WTC11 (cell line): Measurements from ENCODE around the gene LMOD3. TPM values are rescaled to one million over a fixed set of nuclear protein-coding genes. Genes with fewer than 3 reads are reported as not detected.

Experiments used
- ATAC-seq: fragments of 200-7000 bp; cut with Tn5 transposase; 2 replicates; pipeline ENCODE4 v1.10.0; 2021; ENCODE audit warnings: mild to moderate bottlenecking, moderate library complexity
- CTCF ChIA-PET: fragments of 300-600 bp; sonication (Branson Sonifier 250); formaldehyde crosslinking; loops from one replicate; lab custom pipeline; 2021; ENCODE audit warnings: antibody characterized with exemption; lab: Charles Lee
- POLR2A ChIA-PET: fragments of 350-600 bp; sonication (Branson Sonifier 250); formaldehyde crosslinking; loops from one replicate; lab custom pipeline; 2021; ENCODE audit warnings: antibody characterized with exemption; lab: Charles Lee
- DNase-seq: peaks from one replicate; pipeline ENCODE4 v3.0.0; 2021; ENCODE audit warnings: low spot score
- H3K27ac Mint-ChIP-seq: 2 replicates; pipeline ENCODE4 v1.8.0; 2021; ENCODE audit warnings: mixed read lengths
- H3K27me3 Mint-ChIP-seq: 2 replicates; pipeline ENCODE4 v1.8.0; 2021; ENCODE audit warnings: low read depth, mild to moderate bottlenecking, moderate library complexity, mixed read lengths
- H3K36me3 Mint-ChIP-seq: 2 replicates; pipeline ENCODE4 v1.8.0; 2021; ENCODE audit warnings: mixed read lengths
- H3K4me1 Mint-ChIP-seq: 2 replicates; pipeline ENCODE4 v1.8.0; 2022; ENCODE audit warnings: mixed read lengths
- H3K4me3 Mint-ChIP-seq: 2 replicates; pipeline ENCODE4 v1.8.0; 2021; ENCODE audit warnings: mild to moderate bottlenecking, moderate library complexity, mixed read lengths
- H3K9me3 Mint-ChIP-seq: 2 replicates; pipeline ENCODE4 v1.8.0; 2021; ENCODE audit warnings: mixed read lengths
- ATF2 ChIP-seq: sonication (generic); formaldehyde crosslinking; IDR thresholded peaks from 2 replicates; pipeline ENCODE4 v1.8.1; 2022; ENCODE audit warnings: low read depth, missing genetic modification reagents, borderline replicate concordance
- CREM ChIP-seq: sonication (generic); formaldehyde crosslinking; IDR thresholded peaks from 2 replicates; pipeline ENCODE4 v1.8.1; 2022; ENCODE audit warnings: mild to moderate bottlenecking, missing genetic modification reagents, moderate library complexity
- E2F5 ChIP-seq: sonication (generic); formaldehyde crosslinking; IDR thresholded peaks from 2 replicates; pipeline ENCODE4 v1.8.1; 2022; ENCODE audit warnings: mild to moderate bottlenecking, moderate library complexity, missing genetic modification reagents
- GABPB1 ChIP-seq: sonication (generic); formaldehyde crosslinking; IDR thresholded peaks from 2 replicates; pipeline ENCODE4 v1.8.1; 2023; ENCODE audit warnings: mild to moderate bottlenecking, missing genetic modification reagents
- KAT7 ChIP-seq: sonication (generic); formaldehyde crosslinking; IDR thresholded peaks from 2 replicates; pipeline ENCODE4 v1.8.1; 2023; ENCODE audit warnings: missing genetic modification reagents, mild to moderate bottlenecking, borderline replicate concordance
- PRRX2 ChIP-seq: fragments of 250-450 bp; sonication (Bioruptor Pico); IDR thresholded peaks from 2 replicates; pipeline ENCODE4 v1.8.0; 2021; ENCODE audit warnings: mild to moderate bottlenecking
- SMAD4 ChIP-seq: sonication (generic); formaldehyde crosslinking; IDR thresholded peaks from 2 replicates; pipeline ENCODE4 v1.8.0; 2022; ENCODE audit warnings: mild to moderate bottlenecking, missing genetic modification reagents
- TCF7 ChIP-seq: sonication (generic); formaldehyde crosslinking; IDR thresholded peaks from 2 replicates; pipeline ENCODE4 v1.8.0; 2022; ENCODE audit warnings: mild to moderate bottlenecking, low read depth, missing genetic modification reagents, moderate library complexity
- TEAD4 ChIP-seq: sonication (generic); formaldehyde crosslinking; IDR thresholded peaks from 2 replicates; pipeline ENCODE4 v1.8.0; 2022; ENCODE audit warnings: mild to moderate bottlenecking, missing genetic modification reagents
- USF1 ChIP-seq: sonication (generic); formaldehyde crosslinking; IDR thresholded peaks from 2 replicates; pipeline ENCODE4 v1.8.0; 2022; ENCODE audit warnings: mild to moderate bottlenecking, missing genetic modification reagents
- ZNF232 ChIP-seq: sonication (generic); formaldehyde crosslinking; IDR thresholded peaks from 2 replicates; pipeline ENCODE4 v1.8.0; 2022; ENCODE audit warnings: mild to moderate bottlenecking, missing genetic modification reagents
- ZNF263 ChIP-seq: sonication (generic); formaldehyde crosslinking; IDR thresholded peaks from 2 replicates; pipeline ENCODE4 v1.8.1; 2022; ENCODE audit warnings: low read depth, mild to moderate bottlenecking, moderate library complexity, missing genetic modification reagents
- ZNF317 ChIP-seq: sonication (generic); formaldehyde crosslinking; IDR thresholded peaks from 2 replicates; pipeline ENCODE4 v1.8.1; 2023; ENCODE audit warnings: low read depth, mild to moderate bottlenecking, moderate library complexity, missing genetic modification reagents, borderline replicate concordance
- ZNF512 ChIP-seq: sonication (generic); formaldehyde crosslinking; IDR thresholded peaks from 2 replicates; pipeline ENCODE4 v1.8.1; 2022; ENCODE audit warnings: missing genetic modification reagents, borderline replicate concordance
- total RNA-seq: library from RNA; stranded (reverse); gene quantifications from 3 replicates; pipeline ENCODE4 v1.2.3, GENCODE V29; 2021
- TF ChIP-seq, protein P1 (sequence below): sonication (generic); formaldehyde crosslinking; IDR thresholded peaks from 2 replicates; pipeline ENCODE4 v1.8.0; 2022; ENCODE audit warnings: mild to moderate bottlenecking, missing genetic modification reagents
- TF ChIP-seq, protein P2 (sequence below): sonication (generic); formaldehyde crosslinking; IDR thresholded peaks from 2 replicates; pipeline ENCODE4 v1.8.0; 2022; ENCODE audit warnings: mild to moderate bottlenecking, missing genetic modification reagents
- TF ChIP-seq, protein P3 (sequence below): sonication (generic); formaldehyde crosslinking; IDR thresholded peaks from 2 replicates; pipeline ENCODE4 v1.8.0; 2023; ENCODE audit warnings: missing genetic modification reagents

The LMOD3 gene
- total RNA-seq, 1 experiment from 2014 or later = not detected

GRCh38 chr3:69108811-69109210 is 13.6 kb downstream of the LMOD3 start:
- no peaks in the 10 kb centered on the region for H3K9me3 Mint-ChIP-seq
- no peak overlapping the region for H3K27ac Mint-ChIP-seq
- H3K36me3 Mint-ChIP-seq = peaks cover 7% of the 10 kb centered on the region; the same call in 1 of the 2 replicates
- ChIA-PET CTCF (interaction anchor here (0.7 to 0.9 kb wide), 2 partner anchors 12 to 54 kb away, joined by 3 to 6 read pairs; no protein-coding TSS in a partner anchor), POLR2A (no interaction called here)
- H3K27me3 Mint-ChIP-seq = no peaks in the 10 kb centered on the region
- DNase-seq (no peak), ATAC-seq (no peak)
- no peak overlapping the region for H3K4me3 Mint-ChIP-seq
- peaks cover 6% of the 10 kb centered on the region for H3K4me1 Mint-ChIP-seq
- TF ChIP-seq, protein P1, sequence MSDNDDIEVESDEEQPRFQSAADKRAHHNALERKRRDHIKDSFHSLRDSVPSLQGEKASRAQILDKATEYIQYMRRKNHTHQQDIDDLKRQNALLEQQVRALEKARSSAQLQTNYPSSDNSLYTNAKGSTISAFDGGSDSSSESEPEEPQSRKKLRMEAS = no peak
- TF ChIP-seq ZNF232 (CRISPR knock-in tag) (no peak), GABPB1 (no peak), TCF7 (no peak), ZNF263 (CRISPR knock-in tag) (no peak), TEAD4 (CRISPR knock-in tag) (no peak), ZNF317 (CRISPR knock-in tag) (no peak), E2F5 (CRISPR knock-in tag) (no peak)

- Mint-ChIP-seq H3K27me3 (no peaks in the 10 kb centered on the region), H3K4me1 (peaks cover 6% of the 10 kb centered on the region)
- TF ChIP-seq KAT7 = no peak
- TF ChIP-seq USF1 (CRISPR knock-in tag) = no peak
- TF ChIP-seq CREM (CRISPR knock-in tag) = no peak
- TF ChIP-seq ZNF512 = no peak
- TF ChIP-seq ATF2 (CRISPR knock-in tag) = no peak
- TF ChIP-seq, protein P2, sequence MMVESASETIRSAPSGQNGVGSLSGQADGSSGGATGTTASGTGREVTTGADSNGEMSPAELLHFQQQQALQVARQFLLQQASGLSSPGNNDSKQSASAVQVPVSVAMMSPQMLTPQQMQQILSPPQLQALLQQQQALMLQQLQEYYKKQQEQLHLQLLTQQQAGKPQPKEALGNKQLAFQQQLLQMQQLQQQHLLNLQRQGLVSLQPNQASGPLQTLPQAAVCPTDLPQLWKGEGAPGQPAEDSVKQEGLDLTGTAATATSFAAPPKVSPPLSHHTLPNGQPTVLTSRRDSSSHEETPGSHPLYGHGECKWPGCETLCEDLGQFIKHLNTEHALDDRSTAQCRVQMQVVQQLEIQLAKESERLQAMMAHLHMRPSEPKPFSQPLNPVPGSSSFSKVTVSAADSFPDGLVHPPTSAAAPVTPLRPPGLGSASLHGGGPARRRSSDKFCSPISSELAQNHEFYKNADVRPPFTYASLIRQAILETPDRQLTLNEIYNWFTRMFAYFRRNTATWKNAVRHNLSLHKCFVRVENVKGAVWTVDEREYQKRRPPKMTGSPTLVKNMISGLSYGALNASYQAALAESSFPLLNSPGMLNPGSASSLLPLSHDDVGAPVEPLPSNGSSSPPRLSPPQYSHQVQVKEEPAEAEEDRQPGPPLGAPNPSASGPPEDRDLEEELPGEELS (CRISPR knock-in tag) = no peak
- TF ChIP-seq SMAD4 (CRISPR knock-in tag) = no peak
- TF ChIP-seq, protein P3, sequence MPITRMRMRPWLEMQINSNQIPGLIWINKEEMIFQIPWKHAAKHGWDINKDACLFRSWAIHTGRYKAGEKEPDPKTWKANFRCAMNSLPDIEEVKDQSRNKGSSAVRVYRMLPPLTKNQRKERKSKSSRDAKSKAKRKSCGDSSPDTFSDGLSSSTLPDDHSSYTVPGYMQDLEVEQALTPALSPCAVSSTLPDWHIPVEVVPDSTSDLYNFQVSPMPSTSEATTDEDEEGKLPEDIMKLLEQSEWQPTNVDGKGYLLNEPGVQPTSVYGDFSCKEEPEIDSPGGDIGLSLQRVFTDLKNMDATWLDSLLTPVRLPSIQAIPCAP (CRISPR knock-in tag) = no peak
- TF ChIP-seq PRRX2 (CRISPR knock-in tag) = no peak
- TF ChIP-seq, all 79 proteins: peak for 0
- ChIA-PET POLR2A (no interaction called here), CTCF (no interaction called here)
- no peak overlapping the region for H3K4me3 Mint-ChIP-seq
- H3K27ac Mint-ChIP-seq = no peak overlapping the region
- H3K9me3 Mint-ChIP-seq = no peaks in the 10 kb centered on the region
- DNase-seq (no peak), ATAC-seq (no peak)
- peaks cover 7% of the 10 kb centered on the region; the same call in 1 of the 2 replicates for H3K36me3 Mint-ChIP-seq
Observed at GRCh38 chr3:69107841-69108240, 14.6 kb downstream of the LMOD3 start.
